Neural cell (in vitro differentiated cells): ENCODE data around the gene CLIC6. TPM values are rescaled to one million over a fixed set of nuclear protein-coding genes. Genes with fewer than 3 reads are reported as not detected.

Source experiments
- H2AFZ ChIP-seq: fragments of 200-600, 300-800 bp; sonication (generic), shearing (Covaris generic); 2 replicates; pipeline ENCODE4 v1.6.0; 2014; ENCODE audit warnings: low read depth, mild to moderate bottlenecking, antibody characterized with exemption, low read length, moderate library complexity
- H3F3A ChIP-seq: fragments of 200-600 bp; shearing (Covaris generic); 2 replicates; pipeline ENCODE4 v1.6.1; 2016; ENCODE audit warnings: mild to moderate bottlenecking, moderate library complexity, mixed read lengths, antibody characterized with exemption, low read length; ENCODE audit not compliant: insufficient read depth, poor library complexity, severe bottlenecking
- H3K27ac ChIP-seq: fragments of 200-600, 300-800 bp; sonication (generic), shearing (Covaris generic); 2 replicates; pipeline ENCODE4 v1.5.1; 2014; ENCODE audit warnings: mild to moderate bottlenecking, low read length, moderate library complexity
- H3K27me3 ChIP-seq: fragments of 300-800, 200-600 bp; sonication (generic), shearing (Covaris generic); 2 replicates; pipeline ENCODE4 v1.6.0; 2014; ENCODE audit warnings: mild to moderate bottlenecking, low read depth, low read length, moderate library complexity; ENCODE audit not compliant: insufficient read depth
- H3K36me3 ChIP-seq: fragments of 300-800, 200-600 bp; sonication (generic), shearing (Covaris generic); 2 replicates; pipeline ENCODE4 v1.5.1; 2014; ENCODE audit warnings: mild to moderate bottlenecking, antibody characterized with exemption, low read length, moderate library complexity; ENCODE audit not compliant: insufficient read depth
- H3K4me2 ChIP-seq: fragments of 300-800, 200-600 bp; sonication (generic), shearing (Covaris generic); 2 replicates; pipeline ENCODE4 v1.6.0; 2014; ENCODE audit warnings: mild to moderate bottlenecking, low read length
- H3K4me3 ChIP-seq: fragments of 300-800, 200-600 bp; sonication (generic), shearing (Covaris generic); 2 replicates; pipeline ENCODE4 v1.5.1; 2014; ENCODE audit warnings: mild to moderate bottlenecking, low read length, moderate library complexity
- H3K79me2 ChIP-seq: fragments of 200-600 bp; shearing (Covaris generic); replicated peaks from 2 replicates; pipeline ENCODE4 v1.6.0; 2014; ENCODE audit warnings: mild to moderate bottlenecking, low read length, moderate library complexity; ENCODE audit not compliant: insufficient read depth
- H3K9ac ChIP-seq: fragments of 300-800, 200-600 bp; sonication (generic), shearing (Covaris generic); 2 replicates; pipeline ENCODE4 v1.6.1; 2016; ENCODE audit warnings: mild to moderate bottlenecking, low read length, mixed read lengths
- H3K9me2 ChIP-seq: fragments of 200-600 bp; shearing (Covaris generic); 2 replicates; pipeline ENCODE4 v1.6.1; 2016; ENCODE audit warnings: mild to moderate bottlenecking, low read length, mixed read lengths; ENCODE audit not compliant: insufficient read depth
- H3K9me3 ChIP-seq: fragments of 200-600, 300-800 bp; sonication (generic), shearing (Covaris generic); 2 replicates; pipeline ENCODE4 v1.6.1; 2016; ENCODE audit warnings: mild to moderate bottlenecking, mixed run types, low read length, moderate library complexity, mixed read lengths
- H4K20me1 ChIP-seq: fragments of 200-600 bp; shearing (Covaris generic); 2 replicates; pipeline ENCODE4 v1.6.1; 2016; ENCODE audit warnings: mild to moderate bottlenecking, mixed run types; ENCODE audit not compliant: insufficient read depth
- EP300 ChIP-seq: fragments of 450-650 bp; conservative IDR thresholded peaks from 2 replicates; pipeline ENCODE4 v1.6.1; 2014; ENCODE audit warnings: antibody characterized with exemption, mild to moderate bottlenecking, moderate library complexity; ENCODE audit not compliant: poor library complexity, severe bottlenecking
- EZH2 ChIP-seq: fragments of 200-600, 300-800 bp; shearing (Covaris generic), sonication (generic); IDR thresholded peaks from 2 replicates; pipeline ENCODE4 v1.6.1; 2014; ENCODE audit warnings: antibody characterized with exemption, low read length, borderline replicate concordance, mild to moderate bottlenecking; ENCODE audit not compliant: insufficient read depth, poor library complexity, severe bottlenecking
- MXI1 ChIP-seq: fragments of 450-650 bp; conservative IDR thresholded peaks from 2 replicates; pipeline ENCODE4 v1.6.1; 2014; ENCODE audit warnings: antibody characterized with exemption, mild to moderate bottlenecking; ENCODE audit not compliant: poor library complexity, severe bottlenecking
- POLR2AphosphoS5 ChIP-seq: IDR thresholded peaks from 2 replicates; pipeline ENCODE4 v1.6.1; 2012
- RAD21 ChIP-seq: fragments of 450-650 bp; conservative IDR thresholded peaks from 2 replicates; pipeline ENCODE4 v1.6.1; 2014; ENCODE audit warnings: antibody characterized with exemption, mild to moderate bottlenecking, moderate library complexity
- REST ChIP-seq: IDR thresholded peaks from 2 replicates; pipeline ENCODE4 v1.6.1; 2012; ENCODE audit warnings: borderline replicate concordance
- SMC3 ChIP-seq: fragments of 450-650 bp; conservative IDR thresholded peaks from 2 replicates; pipeline ENCODE4 v1.6.1; 2014; ENCODE audit warnings: antibody characterized with exemption, mild to moderate bottlenecking, moderate library complexity; ENCODE audit not compliant: poor library complexity
- TAF1 ChIP-seq: IDR thresholded peaks from 2 replicates; pipeline ENCODE4 v1.6.1; 2012; ENCODE audit warnings: low read depth
- polyA plus RNA-seq: library from polyadenylated mRNA; depleted of rRNA; stranded (reverse); fragments of >200 nt; gene quantifications from 2 replicates; pipeline ENCODE4 v1.2.3, GENCODE V29; 2014
- TF ChIP-seq, protein P1 (sequence below): fragments of 450-650 bp; IDR thresholded peaks from 2 replicates; pipeline ENCODE4 v1.5.1; 2014; ENCODE audit warnings: antibody characterized with exemption, mild to moderate bottlenecking, moderate library complexity; ENCODE audit not compliant: poor library complexity, severe bottlenecking

The CLIC6 gene
- polyA plus RNA-seq, 1 donor from 2014 or later = 0.32 TPM

- Histone ChIP-seq H3K4me3 (no peak overlapping the region), H3K9ac (no peak overlapping the region), H3K9me2 (no peaks in the 10 kb centered on the region), H3F3A (no peaks in the 10 kb centered on the region), H3K27me3 (no peaks in the 10 kb centered on the region), H2AFZ (no peak overlapping the region), H3K27ac (no peak overlapping the region), H3K4me2 (no peak overlapping the region), H3K79me2 (no peaks in the 10 kb centered on the region), H4K20me1 (no peaks in the 10 kb centered on the region), H3K36me3 (no peaks in the 10 kb centered on the region), H3K9me3 (no peaks in the 10 kb centered on the region)
- TF ChIP-seq RAD21 (no peak), SMC3 (no peak), POLR2AphosphoS5 (no peak), EZH2 (no peak), MXI1 (no peak), TAF1 (no peak), EP300 (no peak), REST (no peak)
- TF ChIP-seq, protein P1, sequence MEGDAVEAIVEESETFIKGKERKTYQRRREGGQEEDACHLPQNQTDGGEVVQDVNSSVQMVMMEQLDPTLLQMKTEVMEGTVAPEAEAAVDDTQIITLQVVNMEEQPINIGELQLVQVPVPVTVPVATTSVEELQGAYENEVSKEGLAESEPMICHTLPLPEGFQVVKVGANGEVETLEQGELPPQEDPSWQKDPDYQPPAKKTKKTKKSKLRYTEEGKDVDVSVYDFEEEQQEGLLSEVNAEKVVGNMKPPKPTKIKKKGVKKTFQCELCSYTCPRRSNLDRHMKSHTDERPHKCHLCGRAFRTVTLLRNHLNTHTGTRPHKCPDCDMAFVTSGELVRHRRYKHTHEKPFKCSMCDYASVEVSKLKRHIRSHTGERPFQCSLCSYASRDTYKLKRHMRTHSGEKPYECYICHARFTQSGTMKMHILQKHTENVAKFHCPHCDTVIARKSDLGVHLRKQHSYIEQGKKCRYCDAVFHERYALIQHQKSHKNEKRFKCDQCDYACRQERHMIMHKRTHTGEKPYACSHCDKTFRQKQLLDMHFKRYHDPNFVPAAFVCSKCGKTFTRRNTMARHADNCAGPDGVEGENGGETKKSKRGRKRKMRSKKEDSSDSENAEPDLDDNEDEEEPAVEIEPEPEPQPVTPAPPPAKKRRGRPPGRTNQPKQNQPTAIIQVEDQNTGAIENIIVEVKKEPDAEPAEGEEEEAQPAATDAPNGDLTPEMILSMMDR = no peak
Measured at GRCh38 chr21:34687745-34688144, 19.0 kb downstream of the CLIC6 start.

- Histone ChIP-seq H3K4me2 (no peak overlapping the region), H3K27me3 (no peaks in the 10 kb centered on the region), H3K9me3 (no peaks in the 10 kb centered on the region), H3K27ac (no peak overlapping the region), H3K9ac (no peak overlapping the region), H3K9me2 (no peaks in the 10 kb centered on the region), H3F3A (no peaks in the 10 kb centered on the region), H2AFZ (no peak overlapping the region), H3K79me2 (no peaks in the 10 kb centered on the region), H3K36me3 (no peaks in the 10 kb centered on the region), H3K4me3 (no peak overlapping the region), H4K20me1 (no peaks in the 10 kb centered on the region)
- no peak for TF ChIP-seq TAF1
- no peak for TF ChIP-seq EZH2
- TF ChIP-seq, protein P1 = no peak
- no peak for TF ChIP-seq POLR2AphosphoS5
- TF ChIP-seq RAD21 = no peak
- TF ChIP-seq SMC3 = no peak
- TF ChIP-seq EP300 = no peak
- TF ChIP-seq REST = no peak
- TF ChIP-seq MXI1 = no peak
Measured at GRCh38 chr21:34688145-34688544, 19.4 kb downstream of the CLIC6 start.
